PC-9 (cell line): Measurements from ENCODE around the gene EVPL.
"Not testable (repeated sequence)": the region's sequence is repeated elsewhere in the genome, so short reads cannot be mapped to it uniquely, and the experiment has no call there.

Experiments
- EZH2 ChIP-seq: fragments of 200-600 bp; sonication (generic); IDR thresholded peaks from 2 replicates; pipeline ENCODE4 v1.8.0; 2017; ENCODE audit warnings: antibody characterized with exemption, low read depth
- TF ChIP-seq, protein P1 (sequence below): fragments of 200-600 bp; sonication (generic); conservative IDR thresholded peaks from 2 replicates; pipeline ENCODE4 v1.6.1; 2017; ENCODE audit warnings: mixed run types, antibody characterized with exemption, mild to moderate bottlenecking, moderate library complexity

GRCh38 chr17:76044475-76045007, 17.4 kb upstream of the EVPL start:
- TF ChIP-seq, protein P1, sequence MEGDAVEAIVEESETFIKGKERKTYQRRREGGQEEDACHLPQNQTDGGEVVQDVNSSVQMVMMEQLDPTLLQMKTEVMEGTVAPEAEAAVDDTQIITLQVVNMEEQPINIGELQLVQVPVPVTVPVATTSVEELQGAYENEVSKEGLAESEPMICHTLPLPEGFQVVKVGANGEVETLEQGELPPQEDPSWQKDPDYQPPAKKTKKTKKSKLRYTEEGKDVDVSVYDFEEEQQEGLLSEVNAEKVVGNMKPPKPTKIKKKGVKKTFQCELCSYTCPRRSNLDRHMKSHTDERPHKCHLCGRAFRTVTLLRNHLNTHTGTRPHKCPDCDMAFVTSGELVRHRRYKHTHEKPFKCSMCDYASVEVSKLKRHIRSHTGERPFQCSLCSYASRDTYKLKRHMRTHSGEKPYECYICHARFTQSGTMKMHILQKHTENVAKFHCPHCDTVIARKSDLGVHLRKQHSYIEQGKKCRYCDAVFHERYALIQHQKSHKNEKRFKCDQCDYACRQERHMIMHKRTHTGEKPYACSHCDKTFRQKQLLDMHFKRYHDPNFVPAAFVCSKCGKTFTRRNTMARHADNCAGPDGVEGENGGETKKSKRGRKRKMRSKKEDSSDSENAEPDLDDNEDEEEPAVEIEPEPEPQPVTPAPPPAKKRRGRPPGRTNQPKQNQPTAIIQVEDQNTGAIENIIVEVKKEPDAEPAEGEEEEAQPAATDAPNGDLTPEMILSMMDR, result not testable (repeated sequence)
- TF ChIP-seq EZH2, result not testable (repeated sequence)
